Fibroblast of the conjunctiva (primary cell): ENCODE measurements around the gene IFNL1.
"Not testable (repeated sequence)": the region's sequence is repeated elsewhere in the genome, so short reads cannot be mapped to it uniquely, and the experiment has no call there.

ENCODE experiments used
- DNase-seq: peaks from one replicate; pipeline ENCODE4 v3.0.0-alpha.2; 2010; ENCODE audit warnings: low read depth

Gene IFNL1

DNA sequence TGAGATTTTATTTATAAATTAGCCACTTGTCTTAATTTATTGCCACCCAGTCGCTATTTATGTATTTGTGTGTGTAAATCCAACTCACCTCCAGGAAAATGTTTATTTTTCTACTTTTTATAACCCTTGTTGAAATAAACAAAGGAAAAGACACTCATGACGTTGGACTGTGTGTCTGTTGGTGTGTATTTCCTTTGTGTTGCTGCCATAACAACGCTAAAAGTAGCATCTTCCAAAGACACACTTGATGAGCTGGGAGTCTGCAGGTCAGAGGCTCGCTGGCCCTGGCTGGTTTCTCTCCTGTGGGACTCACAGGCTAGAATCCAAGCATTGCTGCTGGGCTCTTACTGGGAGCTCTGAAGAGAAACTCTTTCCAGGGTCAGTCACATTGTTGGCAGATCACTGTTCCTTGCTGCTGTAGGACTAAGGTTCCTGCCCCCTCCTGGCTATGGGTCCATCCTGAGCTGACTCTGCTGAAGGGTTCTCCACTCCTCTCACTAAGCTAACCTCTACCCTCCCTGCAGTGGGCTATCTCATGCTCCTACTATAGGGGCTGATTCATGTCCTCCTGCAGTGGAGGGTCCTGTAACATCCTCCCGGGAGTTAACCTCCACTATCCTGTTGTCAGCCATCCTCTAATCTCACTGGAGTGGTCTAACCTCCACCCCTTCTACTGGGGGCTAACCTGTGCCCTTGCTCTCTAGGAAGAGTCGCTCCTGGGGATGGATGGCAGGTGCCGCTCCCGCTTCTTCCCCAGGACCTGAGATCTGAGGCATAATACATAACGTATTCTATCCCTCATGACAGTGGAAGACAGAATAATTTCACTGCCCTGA is 26.0 kb upstream of the IFNL1 start:
- no peak for DNase-seq

DNA sequence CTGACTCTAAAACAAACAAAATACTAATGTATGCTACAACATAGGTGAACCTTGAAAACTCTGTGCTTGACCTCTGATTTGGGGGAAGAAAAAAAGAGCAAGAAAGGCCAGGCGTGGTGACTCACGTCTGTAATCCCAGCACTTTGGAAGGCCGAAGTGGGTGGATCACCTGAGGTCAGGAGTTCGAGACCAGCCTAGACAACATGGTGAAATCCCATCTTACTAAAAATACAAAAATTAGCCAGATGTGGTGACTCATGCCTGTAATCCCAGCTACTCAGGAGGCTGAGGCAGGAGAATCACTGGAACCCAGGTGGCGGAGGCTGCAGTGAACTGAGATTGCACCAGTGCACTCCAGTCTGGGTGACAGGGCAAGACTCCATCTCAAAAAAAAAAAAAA is 22.3 kb upstream of the IFNL1 start:
- not testable (repeated sequence) for DNase-seq

DNA sequence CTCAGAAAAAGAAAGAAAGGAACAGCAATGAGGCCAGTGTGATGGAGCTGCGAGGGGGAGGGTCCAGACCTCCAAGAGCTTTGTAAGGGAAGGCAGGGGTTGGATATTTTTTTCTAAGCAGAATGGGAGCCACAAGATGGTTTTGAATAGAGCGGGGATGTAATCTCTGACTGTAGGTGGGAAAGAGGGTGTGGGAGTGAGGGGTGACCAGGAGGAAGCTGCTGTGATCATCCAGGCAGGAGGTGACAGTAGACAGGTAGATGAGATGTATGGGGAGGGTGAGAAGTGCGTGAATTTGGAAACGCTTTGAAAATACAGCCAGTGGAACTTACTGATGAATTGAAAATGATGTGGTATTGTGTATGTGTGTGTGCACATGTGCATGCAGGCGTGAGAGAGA is 20.6 kb upstream of the IFNL1 start:
- no peak for DNase-seq

DNA sequence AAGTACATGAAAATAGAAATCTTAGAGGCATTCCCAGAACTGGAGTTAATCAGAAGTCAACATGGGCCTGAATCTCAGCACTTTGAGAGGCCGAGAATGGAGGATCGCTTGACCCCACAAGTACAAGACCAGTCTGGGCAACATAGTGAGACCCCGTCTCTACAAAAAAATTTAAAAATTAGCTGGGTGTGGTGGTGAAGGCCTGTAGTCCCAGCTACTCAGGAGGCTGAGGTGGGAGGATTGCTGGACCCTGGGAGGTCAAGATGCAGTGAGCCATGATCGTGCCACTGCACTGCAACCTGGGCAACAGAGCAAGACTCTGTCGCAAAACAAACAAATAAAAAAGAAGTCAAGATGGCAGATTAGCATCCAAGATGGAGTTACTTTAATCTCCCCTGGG is 19.5 kb upstream of the IFNL1 start:
- DNase-seq = no peak

DNA sequence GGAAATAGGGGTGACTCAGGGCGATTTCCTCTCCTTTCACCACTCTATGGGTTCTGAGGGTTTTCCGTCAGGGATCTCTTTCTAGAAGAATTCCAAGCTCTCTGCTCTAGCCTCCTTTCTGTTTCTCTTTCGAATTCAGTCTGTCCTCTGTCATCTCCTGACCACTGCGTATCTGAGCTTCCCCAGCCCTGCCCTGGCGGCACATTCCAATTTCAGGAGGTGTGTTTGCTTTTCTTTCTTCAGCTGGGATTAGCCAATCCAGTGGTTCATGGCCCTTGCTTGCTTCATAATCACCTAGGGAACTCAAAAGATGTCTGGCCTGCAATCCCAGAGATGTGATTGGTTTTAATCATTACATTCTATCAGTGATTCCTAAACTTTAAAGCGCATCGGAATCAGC is 18.6 kb upstream of the IFNL1 start:
- DNase-seq = no peak

DNA sequence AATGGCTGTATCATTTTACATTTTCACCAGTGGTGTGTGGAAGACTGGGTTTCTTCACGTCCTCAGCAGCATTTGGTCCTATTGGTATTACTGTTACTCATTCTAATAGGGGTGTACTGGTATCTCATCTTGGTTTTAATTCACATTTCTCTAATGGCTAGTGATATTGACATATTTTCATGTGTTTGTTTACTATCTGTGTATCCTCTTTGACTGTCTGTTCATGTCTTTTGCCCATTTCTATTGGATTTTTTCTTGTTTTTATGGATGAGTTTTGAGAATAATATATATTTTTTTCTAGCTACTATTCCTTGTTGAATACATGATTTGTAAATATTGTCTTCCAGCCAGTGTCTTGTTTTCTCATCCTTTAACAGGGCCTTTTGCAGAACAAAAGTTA is 14.2 kb upstream of the IFNL1 start:
- DNase-seq = no peak

DNA sequence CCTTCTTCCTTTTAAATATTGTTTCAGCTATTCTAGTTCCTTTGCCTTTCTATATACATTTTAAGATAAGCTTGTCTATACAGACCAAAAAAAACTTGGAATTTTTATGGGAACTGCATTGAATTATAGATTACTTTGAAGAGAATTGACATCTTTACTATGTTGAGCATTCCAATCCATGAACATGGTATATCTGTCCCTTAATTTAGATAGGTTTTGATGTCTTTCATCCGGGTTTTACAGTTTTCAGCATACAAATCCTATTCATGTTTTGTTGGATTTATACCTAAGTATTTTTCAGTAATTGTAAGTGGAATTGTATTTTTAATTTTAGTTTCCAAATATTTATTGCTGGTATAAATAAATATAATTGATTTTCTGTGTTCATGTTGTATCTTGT is 12.2 kb upstream of the IFNL1 start:
- DNase-seq = no peak

DNA sequence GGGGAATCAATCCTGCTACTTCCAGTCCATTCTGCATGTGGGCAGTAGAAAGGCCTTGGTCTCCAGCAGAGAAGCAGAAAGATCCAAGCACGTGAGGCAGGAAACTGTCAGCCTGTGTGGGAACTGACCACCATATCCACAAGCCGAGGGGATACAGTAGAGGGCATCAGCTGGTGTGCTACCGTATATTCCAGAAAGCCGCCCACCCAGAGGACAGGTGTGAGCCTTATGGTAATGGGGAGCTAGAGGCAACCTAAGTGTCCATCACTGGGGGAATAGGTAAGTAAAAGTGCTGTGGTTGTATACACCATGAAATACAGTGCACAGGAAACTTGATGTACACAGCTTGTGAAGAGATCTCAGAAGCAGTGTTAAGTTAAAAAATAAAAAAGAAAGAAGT is 2.8 kb upstream of the IFNL1 start:
- no peak for DNase-seq

DNA sequence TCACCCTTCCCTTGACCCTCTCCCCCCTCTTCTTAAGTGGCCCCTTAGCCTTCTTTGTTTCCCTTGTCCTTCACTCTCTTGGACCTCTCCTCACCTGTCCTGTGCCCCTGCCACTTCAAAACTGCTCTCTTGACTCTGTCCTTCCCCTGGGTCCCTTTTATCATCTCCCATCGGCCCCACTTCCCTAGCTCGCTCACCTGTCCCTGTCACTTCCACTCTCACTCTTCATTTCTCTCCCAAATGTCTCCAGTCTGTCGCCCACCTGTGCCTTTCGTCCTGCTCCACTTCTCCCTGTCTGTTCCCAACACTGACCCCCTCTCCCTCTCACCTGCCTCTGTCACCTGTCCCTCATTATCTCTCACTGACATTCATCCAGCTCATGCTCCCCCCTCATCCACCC is 699 bp downstream of the IFNL1 start:
- no peak for DNase-seq

DNA sequence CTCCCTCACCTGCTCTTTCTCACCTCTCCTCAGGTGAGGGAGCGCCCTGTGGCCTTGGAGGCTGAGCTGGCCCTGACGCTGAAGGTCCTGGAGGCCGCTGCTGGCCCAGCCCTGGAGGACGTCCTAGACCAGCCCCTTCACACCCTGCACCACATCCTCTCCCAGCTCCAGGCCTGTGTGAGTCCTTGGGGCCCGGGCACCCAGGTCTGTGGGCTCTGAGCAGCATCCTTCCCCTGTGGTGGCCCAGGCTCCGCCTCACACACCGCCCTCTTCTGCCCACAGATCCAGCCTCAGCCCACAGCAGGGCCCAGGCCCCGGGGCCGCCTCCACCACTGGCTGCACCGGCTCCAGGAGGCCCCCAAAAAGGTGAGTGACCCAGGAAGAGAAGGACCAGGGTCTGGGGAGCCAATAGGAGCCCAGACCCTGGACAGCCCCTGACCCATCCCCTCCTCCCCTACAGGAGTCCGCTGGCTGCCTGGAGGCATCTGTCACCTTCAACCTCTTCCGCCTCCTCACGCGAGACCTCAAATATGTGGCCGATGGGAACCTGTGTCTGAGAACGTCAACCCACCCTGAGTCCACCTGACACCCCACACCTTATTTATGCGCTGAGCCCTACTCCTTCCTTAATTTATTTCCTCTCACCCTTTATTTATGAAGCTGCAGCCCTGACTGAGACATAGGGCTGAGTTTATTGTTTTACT is 1.9 kb downstream of the IFNL1 start:
- DNase-seq = no peak

DNA sequence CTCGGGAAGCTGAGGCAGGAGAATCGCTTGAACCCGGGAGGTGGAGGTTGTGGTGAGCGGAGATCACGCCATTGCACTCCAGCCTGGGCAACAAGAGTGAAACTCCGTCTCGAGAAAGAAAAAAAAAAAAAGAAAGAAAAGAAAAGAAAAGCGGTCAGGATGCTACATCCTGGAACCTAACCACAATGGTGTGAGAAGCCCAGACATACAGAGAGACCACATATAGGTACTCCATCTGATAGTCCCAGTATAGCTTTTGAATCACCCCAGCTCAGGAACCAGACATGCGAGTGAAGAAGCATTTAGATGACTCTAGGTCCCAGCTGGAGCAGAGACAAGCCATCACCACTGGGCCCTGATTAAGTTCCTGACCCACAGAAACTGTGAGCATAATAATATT is 3.2 kb downstream of the IFNL1 start:
- no peak for DNase-seq

DNA sequence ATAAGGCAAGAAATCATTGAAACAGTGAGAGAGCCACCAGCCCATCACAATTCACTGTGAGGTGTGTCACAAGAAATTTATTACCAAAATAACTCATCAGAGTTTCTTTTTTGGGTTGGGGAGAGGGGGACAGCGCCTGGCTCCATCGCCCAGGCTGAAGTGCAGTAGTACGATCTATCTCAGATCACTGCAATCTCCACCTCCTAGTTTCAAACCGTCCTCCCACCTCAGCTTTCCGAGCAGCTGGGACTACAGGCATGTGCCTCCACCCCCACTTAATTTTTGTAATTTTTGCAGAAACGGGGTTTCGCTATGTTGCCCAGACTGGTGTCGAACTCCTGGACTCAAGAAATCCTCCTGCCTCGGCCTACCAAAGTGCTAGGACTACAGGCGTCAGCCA is 3.6 kb downstream of the IFNL1 start:
- no peak for DNase-seq

DNA sequence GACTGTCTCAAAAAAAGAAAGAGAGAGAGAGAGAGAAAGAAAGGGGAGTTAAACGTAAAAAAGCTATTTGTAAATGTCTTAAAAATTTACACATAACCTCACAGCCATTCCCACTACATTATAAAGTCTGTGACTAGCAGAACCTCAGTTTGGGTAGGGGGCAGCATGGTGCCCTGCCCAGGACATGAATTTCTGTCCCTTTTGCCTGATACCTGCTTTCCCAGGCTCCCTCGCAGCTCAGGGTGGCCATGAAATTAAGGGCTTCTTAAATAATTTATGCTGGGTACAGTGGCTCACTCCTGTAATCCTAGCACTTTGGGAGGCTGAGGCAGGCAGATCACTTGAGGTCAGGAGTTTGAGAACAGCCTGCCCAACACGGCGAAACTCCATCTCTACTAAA is 4.8 kb downstream of the IFNL1 start:
- no peak for DNase-seq

DNA sequence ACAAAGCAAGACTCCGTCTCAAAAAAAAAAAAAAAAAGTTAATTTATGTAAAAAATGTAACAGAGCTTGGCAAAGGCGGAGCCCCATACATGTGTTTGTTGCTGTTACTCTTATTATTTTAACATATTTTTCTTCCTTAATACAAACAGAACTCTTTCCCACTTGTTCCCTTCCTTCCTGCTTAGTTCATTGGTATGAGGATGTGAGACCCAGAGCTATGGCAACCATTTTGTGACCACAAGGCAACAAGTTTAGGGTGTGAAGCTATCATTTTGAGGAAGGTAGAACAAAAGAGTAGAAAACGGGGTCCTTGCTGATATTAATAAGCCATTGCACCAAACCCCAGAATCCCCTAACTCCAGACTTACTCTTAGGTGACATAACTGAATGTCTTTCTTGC is 5.4 kb downstream of the IFNL1 start:
- no peak for DNase-seq

DNA sequence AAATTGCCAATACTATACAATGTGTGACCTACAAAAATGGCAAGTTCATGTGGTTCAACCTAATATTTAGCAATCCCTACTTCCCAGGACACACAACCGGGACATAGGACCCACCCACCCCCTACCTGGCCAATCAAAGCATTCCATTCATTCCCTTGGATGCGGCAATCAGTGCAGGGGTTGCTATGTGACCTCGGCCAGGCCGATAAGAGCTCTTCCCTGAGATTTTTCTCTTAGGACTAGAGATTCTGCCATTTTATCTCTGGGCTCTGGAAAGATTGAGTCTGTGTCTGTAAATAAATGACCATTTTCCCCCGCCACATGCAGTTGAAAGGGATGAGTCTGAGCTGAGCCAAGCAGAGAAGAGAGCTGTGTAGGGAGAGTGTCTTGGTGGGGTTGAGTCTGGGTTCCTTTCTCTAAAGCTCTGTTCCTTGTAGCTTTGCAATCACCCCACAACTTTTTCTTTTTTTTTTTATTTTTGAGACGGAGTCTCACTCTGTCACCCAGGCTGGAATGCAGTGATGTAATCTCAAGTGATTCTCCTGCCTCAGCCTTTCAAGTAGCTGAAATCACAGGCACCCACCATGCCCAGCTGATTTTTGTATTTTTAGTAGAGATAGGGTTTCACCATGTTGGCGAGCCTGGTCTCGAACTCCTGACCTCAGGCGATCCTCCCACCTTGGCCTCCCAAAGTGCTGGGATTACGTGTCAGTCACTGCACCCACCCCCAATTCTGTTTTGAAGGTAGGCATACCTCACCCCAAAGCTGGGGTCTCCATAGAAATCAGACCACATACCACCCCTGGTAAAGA is 7.4 kb downstream of the IFNL1 start:
- no peak for DNase-seq

DNA sequence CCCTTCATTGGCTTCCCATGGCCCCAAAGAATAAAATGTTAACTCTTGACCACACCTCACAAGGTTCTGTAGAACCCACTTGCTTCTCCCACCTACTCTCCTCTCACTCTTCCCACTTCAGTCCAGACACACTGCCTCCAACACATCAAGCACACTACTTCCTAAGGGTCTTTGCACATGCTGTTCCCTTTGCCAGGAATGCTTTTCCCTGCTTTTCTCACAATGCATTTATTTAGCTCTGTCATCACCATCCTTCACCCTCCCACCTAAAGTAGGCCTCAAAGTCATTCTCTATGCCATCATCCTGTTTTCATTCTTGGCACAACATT is 7.9 kb downstream of the IFNL1 start:
- no peak for DNase-seq

DNA sequence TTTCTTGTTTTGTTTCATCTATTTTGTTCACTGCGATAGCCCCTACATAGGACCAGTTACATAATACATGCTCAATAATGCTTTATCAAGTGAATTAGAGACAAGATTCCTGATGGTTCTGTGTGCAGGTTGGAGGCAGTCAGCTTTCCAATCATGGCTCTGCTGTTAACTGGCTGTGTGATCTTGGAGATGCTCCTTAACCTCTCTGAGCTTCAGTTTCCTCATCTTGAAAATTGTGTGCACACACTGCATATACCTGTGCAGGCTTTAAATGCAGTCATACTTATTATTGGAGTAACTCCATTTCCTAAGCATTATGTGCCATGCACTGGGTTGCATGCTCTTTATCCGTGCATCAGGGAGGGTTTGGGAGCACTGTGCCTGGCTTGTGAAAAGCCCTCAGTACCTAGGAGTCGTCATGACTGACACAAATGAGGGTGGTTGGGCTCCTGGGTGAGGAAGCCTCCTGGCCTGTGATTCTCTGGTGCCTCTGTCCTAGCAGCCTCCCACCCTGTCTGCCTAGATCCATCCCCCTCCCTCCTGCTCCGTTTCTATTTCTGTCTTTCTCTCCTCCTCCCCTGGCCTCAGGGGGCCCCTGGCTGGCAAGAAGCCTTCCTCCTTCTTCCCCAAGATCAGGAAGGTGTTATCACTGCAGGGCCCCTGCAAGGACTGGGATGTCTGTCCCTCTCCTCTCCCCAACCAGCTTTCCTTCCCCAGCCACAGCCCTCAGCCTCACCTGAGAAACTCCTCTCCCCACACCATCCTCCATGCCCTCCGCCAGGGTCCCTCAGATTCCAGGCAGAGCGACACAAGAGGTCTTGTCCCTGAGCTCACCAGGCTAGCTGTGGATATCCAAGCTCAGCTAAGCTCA is 8.7 kb downstream of the IFNL1 start:
- no peak for DNase-seq

DNA sequence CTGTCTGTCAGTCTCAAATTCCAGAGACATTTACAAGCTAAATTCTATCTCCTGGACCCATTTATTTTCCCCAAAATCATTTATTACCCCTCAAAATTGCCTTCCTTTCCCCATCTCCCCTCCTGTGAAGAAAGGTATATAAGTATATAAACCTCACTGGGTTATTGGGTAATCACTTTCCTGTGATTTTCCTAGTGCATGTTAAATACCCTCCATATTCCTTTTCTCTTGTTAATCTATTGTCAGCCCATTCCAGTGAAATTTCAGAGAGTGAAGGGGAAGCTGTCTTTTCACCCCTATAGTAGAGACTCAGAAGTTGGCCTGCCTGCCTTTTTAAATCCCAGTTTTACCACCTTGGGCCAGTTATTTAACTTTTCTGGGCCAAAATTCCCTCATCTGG is 9.9 kb downstream of the IFNL1 start:
- no peak for DNase-seq

DNA sequence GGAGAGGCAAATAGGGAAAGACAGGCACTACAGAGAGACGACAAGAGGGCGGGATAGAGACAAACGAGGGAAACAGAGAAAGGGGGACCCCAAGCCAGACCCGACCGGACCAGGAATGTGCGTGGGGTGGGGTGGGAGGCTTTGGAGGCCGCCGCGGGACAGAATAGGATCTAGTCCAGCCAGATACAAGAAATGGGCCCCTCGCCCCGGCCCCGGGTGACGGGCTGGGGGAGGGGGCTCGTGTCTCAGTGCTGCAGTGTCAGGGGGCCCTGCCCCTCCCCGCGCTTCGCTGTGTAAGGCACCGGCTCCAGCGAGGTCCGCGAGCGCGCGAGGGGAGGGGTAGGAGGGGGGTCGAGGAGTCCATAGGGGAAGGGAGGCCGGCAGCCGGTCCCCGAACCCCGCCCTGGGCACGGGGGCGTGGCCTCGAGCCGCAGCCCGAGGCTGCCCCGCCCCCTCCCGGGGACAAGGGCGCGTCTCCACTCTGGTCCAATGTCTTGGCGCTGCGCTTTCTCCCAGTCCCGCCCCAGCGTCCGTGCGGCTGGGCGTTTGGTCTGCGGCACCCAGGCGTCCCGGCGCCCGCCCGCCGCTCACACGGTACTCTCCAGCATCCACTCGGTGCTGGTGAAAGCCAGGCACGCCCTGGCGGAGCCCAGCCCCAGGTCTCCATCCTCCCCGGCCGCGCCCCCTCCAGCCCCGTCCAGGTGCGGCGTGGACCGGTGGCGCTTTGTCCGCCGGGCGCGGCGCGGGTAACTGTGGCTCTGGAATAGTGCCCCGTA is 11.0 kb downstream of the IFNL1 start:
- DNase-seq = no peak

DNA sequence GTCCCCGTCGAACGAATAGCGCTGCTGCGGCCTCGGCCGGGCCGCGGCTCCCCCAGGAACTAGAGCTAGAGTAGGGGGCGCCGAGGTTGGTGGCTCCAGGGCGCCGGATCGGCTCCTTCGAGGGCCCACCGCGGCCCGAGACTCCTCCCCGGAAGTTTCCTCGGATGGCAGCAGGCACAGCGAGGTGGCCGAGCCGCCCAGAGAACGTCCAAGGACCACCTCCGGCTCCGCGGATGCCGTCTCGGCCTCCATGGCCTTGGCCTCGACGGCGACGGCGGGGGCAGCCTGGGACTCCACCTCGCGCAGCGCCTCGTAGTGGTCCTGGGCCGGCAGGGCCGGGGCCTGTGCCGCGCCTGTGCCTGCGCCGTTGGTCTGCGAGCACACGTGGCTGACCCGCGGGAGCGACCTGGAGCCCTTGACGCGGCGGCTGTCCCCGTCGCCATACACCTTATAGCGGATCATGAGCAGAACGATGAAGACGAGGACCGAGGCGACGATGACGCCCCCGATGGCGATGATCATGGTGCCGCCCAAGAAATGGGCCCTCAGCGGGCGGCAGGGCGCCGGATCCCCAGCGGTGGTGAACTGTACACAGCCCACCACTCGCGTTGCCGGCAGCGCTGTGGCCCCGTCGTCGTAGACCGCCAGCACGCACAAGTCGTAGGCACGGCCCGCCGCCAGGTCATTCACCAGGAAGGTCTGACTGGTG is 11.8 kb downstream of the IFNL1 start:
- no peak for DNase-seq
